SU-DHL-6 (cell line): Measurements from ENCODE around the gene NEUROG2.

Source experiments
- H2AFZ ChIP-seq: fragments of 200-600 bp; sonication (generic); 2 replicates; pipeline ENCODE4 v1.6.1; 2014; ENCODE audit warnings: low read depth, mild to moderate bottlenecking, moderate library complexity, mixed read lengths, antibody characterized with exemption, low read length; ENCODE audit not compliant: severe bottlenecking
- H3F3A ChIP-seq: fragments of 200-600 bp; shearing (Covaris generic); 2 replicates; pipeline ENCODE4 v1.6.0; 2016; ENCODE audit warnings: antibody characterized with exemption, mild to moderate bottlenecking; ENCODE audit not compliant: insufficient read depth
- H3K27ac ChIP-seq: fragments of 200-600 bp; sonication (generic); 2 replicates; pipeline ENCODE4 v1.5.1; 2016; ENCODE audit warnings: low read depth, mild to moderate bottlenecking, low read length, moderate library complexity, mixed read lengths
- H3K27me3 ChIP-seq: fragments of 200-600 bp; sonication (generic), shearing (Covaris generic); 2 replicates; pipeline ENCODE4 v1.6.0; 2014; ENCODE audit warnings: mild to moderate bottlenecking, low read length
- H3K36me3 ChIP-seq: fragments of 200-600 bp; sonication (generic); 2 replicates; pipeline ENCODE4 v1.6.1; 2014; ENCODE audit warnings: mild to moderate bottlenecking, low read length, mixed read lengths
- H3K4me2 ChIP-seq: fragments of 300-600, 200-600 bp; shearing (Covaris generic), sonication (generic); 2 replicates; pipeline ENCODE4 v1.6.0; 2014; ENCODE audit warnings: low read length, low read depth, mild to moderate bottlenecking; ENCODE audit not compliant: poor library complexity, severe bottlenecking
- H3K4me3 ChIP-seq: fragments of 200-600 bp; sonication (generic); 2 replicates; pipeline ENCODE4 v1.5.1; 2014; ENCODE audit warnings: antibody characterized with exemption, low read length, mild to moderate bottlenecking, mixed read lengths; ENCODE audit not compliant: insufficient read depth, poor library complexity, severe bottlenecking
- H3K79me2 ChIP-seq: fragments of 200-600 bp; sonication (generic); 2 replicates; pipeline ENCODE4 v1.6.1; 2014; ENCODE audit warnings: mild to moderate bottlenecking, low read length, moderate library complexity; ENCODE audit not compliant: insufficient read depth
- H3K9ac ChIP-seq: fragments of 200-600 bp; sonication (generic); 2 replicates; pipeline ENCODE4 v1.7.0; 2014; ENCODE audit warnings: mild to moderate bottlenecking, low read length
- H3K9me2 ChIP-seq: fragments of 200-600 bp; sonication (generic); replicated peaks from 2 replicates; pipeline ENCODE4 v1.6.1; 2014; ENCODE audit warnings: low read length; ENCODE audit not compliant: insufficient read depth
- H3K9me3 ChIP-seq: fragments of 200-600 bp; sonication (generic); 2 replicates; pipeline ENCODE4 v1.6.1; 2014; ENCODE audit warnings: low read length, mixed read lengths; ENCODE audit not compliant: insufficient read depth
- H4K20me1 ChIP-seq: fragments of 200-600 bp; sonication (generic); 2 replicates; pipeline ENCODE4 v1.6.1; 2014; ENCODE audit warnings: low read depth, mild to moderate bottlenecking, antibody characterized with exemption, low read length, moderate library complexity, mixed read lengths
- CTCF ChIP-seq: fragments of 200-600 bp; sonication (generic); IDR thresholded peaks from one replicate; pipeline ENCODE4 v1.5.1; 2017; ENCODE audit warnings: antibody characterized with exemption, mild to moderate bottlenecking, low read length, moderate library complexity; ENCODE audit not compliant: insufficient read depth, poor library complexity, severe bottlenecking
- EZH2phosphoT487 ChIP-seq: fragments of 200-600 bp; sonication (generic), shearing (Covaris generic); conservative IDR thresholded peaks from 2 replicates; pipeline ENCODE4 v1.6.1; 2018; ENCODE audit warnings: mild to moderate bottlenecking, antibody characterized with exemption, low read length, moderate library complexity, mixed read lengths

Gene NEUROG2

GRCh38 chr4:112516471-112517066 is 589 bp upstream of the NEUROG2 start:
- no peaks in the 10 kb centered on the region for H4K20me1 ChIP-seq
- peak overlapping the region; percentile 57 for H3K4me3 ChIP-seq
- no peaks in the 10 kb centered on the region for H3K79me2 ChIP-seq
- H3K27ac ChIP-seq, result no peak overlapping the region
- H3K4me2 ChIP-seq, result peak overlapping the region; percentile 70
- no peaks in the 10 kb centered on the region for H3F3A ChIP-seq
- TF ChIP-seq CTCF (no peak), EZH2phosphoT487 (no peak)
- H3K9me3 ChIP-seq, result no peaks in the 10 kb centered on the region
- H3K27me3 ChIP-seq, result no peaks in the 10 kb centered on the region
- H2AFZ ChIP-seq, result peak overlapping the region; percentile 26
- peak overlapping the region; percentile 8; the same call in 1 of the 2 replicates for H3K9ac ChIP-seq
- no peaks in the 10 kb centered on the region for H3K36me3 ChIP-seq
- no peaks in the 10 kb centered on the region for H3K9me2 ChIP-seq

GRCh38 chr4:112515198-112516065 is 548 bp downstream of the NEUROG2 start:
- Histone ChIP-seq H2AFZ (peak overlapping the region; percentile 90), H3K79me2 (no peaks in the 10 kb centered on the region), H3K4me3 (peak overlapping the region; percentile 57), H4K20me1 (no peaks in the 10 kb centered on the region), H3K4me2 (peak overlapping the region; percentile 70), H3K9me2 (no peaks in the 10 kb centered on the region), H3K27ac (no peak overlapping the region), H3K9me3 (no peaks in the 10 kb centered on the region), H3K9ac (peak overlapping the region; percentile 55), H3K36me3 (no peaks in the 10 kb centered on the region), H3K27me3 (no peaks in the 10 kb centered on the region), H3F3A (no peaks in the 10 kb centered on the region)
- TF ChIP-seq CTCF (no peak), EZH2phosphoT487 (no peak)

- Histone ChIP-seq H3K27me3 (no peaks in the 10 kb centered on the region), H3K4me2 (peak overlapping the region; percentile 70)
These were observed 1.3 kb downstream of the NEUROG2 start for GRCh38 chr4:112514647-112515197.

More at GRCh38 chr4:112514647-112515197, 1.3 kb downstream of the NEUROG2 start:
- H3K9me3 ChIP-seq, result no peaks in the 10 kb centered on the region
- H3K79me2 ChIP-seq, result no peaks in the 10 kb centered on the region
- no peaks in the 10 kb centered on the region for H3K9me2 ChIP-seq
- H3K36me3 ChIP-seq, result no peaks in the 10 kb centered on the region
- H2AFZ ChIP-seq, result peak overlapping the region; percentile 86
- TF ChIP-seq EZH2phosphoT487 (no peak), CTCF (peak; percentile 10)
- peak overlapping the region; percentile 55 for H3K9ac ChIP-seq
- no peaks in the 10 kb centered on the region for H4K20me1 ChIP-seq
- peak overlapping the region; percentile 57 for H3K4me3 ChIP-seq
- no peak overlapping the region for H3K27ac ChIP-seq
- H3F3A ChIP-seq, result no peaks in the 10 kb centered on the region
